Fibroblast of skin of back (primary cell): ENCODE data around the gene DNER.
A peak's percentile ranks its signal among the peaks of the same experiment; 100 is the strongest.

Experiments
- DNase-seq: peaks from one replicate; pipeline ENCODE4 v3.0.0-alpha.2; 2013

DNER gene

GRCh38 chr2:229429589-229429988, 284.8 kb downstream of the DNER start:
- DNase-seq: no peak

DNA sequence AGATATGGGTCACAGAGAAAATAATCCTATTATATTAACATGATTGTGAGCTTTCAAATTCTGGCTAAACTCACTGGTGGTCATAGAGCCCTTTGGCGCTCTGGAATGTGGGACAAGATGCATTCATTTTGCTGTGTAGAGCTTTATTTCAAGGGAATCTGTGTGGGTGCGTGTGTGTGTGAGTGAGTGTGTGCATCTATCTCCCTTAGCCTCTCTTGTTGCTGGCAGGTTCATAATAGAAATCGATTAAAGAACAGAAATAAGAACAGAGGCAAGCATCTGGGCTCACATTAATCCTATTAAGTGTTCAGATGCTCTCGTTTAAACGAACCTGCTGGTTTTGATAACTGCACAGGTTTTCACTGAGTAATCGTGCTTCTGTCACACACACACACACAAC, 287.9 kb downstream of the DNER start:
- DNase-seq: no peak

DNA sequence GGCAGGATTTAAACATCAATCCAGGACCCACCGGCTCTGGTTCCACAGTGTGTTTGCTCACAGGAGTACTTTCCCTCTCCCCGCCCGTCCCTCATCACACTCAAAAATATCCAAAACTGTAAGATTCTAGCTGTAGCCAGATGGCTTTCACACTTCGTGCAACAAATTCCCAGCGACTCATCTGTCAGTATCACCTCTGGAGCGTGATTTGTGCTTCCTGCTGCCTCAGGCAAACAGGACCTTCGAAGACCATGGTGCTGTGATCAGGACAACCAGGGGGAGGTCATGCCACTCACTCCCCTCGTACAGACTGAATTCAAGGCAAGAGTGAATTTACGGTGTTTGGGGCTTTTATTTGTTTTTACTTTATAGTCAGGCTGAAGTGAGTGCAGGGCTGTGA, 288.8 kb downstream of the DNER start:
- DNase-seq: no peak

DNA sequence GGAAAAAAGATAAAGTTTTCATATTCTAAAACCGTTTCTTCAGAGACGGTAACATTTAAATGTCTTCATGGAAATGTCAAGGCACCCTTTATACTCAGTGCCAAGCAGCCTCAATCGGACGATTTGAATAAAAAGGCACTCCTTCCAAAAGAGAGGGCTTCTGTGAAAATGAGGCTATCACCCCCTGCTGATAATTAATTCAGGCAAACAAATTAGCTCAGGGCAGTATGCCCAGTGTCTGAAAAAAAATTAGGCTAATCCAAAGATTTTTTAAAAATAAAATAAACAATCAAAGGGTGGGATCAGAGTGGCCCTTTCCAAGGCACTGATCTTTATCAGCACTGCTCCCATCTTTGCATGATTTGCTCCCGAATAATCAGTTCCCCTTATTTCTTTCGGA, 292.3 kb downstream of the DNER start:
- no peak for DNase-seq

DNA sequence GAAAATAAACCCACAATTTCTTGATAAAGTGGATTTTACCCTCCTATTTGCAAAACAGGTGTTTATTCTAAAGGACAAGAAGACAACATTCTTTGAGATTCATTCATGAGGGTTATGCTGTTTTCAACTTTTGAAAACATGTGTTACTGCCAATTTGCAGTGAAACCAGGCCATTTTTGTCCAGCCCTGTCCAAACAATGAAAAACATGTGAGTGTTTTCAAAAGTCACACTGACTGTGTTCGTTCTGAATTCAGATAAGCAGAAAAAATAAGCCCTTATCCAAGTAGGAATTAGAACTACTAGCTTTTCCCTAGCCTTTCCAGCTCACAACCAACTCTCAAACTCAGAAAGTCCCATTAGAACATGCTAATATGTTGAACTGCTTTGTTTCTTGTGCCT, 295.2 kb downstream of the DNER start:
- DNase-seq: no peak

DNA sequence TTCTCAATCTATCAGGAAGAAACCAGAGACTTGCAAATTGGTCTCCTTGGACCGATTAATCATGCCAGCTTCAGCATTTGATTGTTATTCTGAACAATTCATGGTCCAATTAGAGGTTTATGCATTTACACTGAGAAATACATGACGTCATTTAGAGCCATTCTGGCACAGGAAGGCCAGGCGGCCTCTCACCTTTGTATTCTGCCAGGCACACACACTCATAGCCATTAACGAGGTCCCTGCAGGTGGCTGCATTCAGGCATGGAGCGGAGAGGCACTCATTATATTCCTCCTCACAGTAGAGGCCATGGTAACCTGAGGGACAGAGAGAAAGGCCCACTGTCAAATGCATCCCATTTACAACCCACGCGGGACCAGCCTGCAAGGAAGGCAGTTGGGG, 296.4 kb downstream of the DNER start:
- no peak for DNase-seq

DNA sequence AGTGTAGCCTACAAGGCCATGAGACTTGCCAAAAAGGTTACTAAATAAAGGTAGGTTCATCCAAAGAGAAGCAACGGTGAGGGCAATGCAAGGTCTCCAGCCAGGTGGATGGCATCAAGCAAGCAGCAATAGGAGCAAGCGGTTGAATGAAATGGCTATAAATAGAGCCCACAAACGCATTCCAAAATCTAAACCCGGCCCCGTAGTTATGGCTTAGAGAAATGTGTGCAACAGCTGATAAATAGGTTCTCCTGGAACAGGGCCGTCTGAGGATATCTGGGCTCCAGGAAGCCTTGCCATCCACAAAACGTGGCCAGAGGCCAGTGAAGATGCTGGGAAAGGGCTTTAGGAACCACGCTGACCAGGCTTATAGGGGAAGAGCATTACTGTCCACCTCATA, 297.2 kb downstream of the DNER start:
- DNase-seq: no peak

DNA sequence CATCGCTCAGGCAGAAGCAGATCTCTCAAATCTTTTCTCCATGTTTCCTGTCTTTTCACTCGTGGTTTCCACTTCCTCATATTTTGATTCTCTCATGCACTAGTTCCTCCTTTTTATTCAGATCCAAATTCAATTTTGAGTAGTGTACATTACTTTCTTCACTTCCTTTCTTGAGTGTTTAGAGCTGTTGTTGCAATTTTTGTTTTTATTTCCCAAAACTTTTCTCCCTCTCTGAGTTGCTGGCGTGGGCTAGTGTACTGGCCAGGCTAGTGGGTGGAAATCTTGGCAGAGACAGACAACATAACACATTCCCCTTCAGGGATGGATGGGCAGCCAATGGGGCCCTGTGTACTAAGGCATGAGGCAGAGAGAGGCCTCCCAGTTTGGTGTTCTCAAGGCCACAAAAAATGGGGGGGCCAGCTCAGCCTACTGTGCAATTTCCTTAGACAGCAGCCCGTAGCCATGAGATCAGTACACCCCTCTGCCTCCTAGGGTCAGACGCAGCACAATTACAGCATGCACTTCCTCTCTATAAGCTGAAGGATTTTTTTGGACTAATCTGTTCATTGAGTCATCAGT, 298.1 kb downstream of the DNER start:
- no peak for DNase-seq

DNA sequence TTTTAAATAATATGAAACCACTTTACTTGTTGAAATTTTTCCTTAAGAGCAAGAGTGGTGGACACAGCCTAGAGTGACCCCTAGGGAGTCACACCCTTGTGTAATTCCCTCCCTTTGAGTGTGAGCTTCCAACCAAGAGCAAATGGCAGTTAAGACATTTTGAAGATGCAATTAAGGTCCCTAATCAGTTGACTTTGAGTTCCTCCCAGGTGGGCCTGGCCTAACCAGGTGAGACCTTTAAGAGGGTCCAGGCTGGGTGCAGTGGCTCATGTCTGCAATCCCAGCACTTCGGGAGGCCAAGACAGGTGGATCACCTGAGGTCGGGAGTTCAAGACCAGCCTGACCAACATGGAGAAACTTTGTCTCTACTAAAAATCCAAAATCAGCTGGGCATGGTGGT, 299.7 kb downstream of the DNER start:
- no peak for DNase-seq

GRCh38 chr2:229412686-229413085, 301.7 kb downstream of the DNER start:
- peak; percentile 28 for DNase-seq

GRCh38 chr2:229410946-229411345, 303.4 kb downstream of the DNER start:
- no peak for DNase-seq

DNA sequence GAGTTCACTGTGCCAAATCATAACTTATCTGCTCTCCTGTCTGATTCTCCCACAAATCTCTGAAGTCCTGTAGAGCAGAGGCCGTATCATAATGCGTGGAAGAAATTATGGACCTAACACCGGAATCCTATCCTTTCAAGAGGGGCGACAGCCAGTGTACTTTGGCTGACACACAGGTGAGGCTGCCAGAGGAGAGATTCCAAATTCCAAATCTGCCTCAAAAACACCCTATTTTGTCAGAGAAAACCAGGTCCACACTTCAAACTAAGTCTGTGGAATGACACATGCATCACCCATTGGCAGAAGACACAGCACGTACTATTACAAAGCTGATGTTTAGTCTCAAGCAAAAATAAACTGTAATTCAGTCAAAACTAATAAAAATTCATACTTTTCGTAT, 304.1 kb downstream of the DNER start:
- DNase-seq: no peak

- peak; percentile 28 for DNase-seq
These were observed 304.6 kb downstream of the DNER start for GRCh38 chr2:229409751-229410181.

GRCh38 chr2:229408962-229409361, 305.4 kb downstream of the DNER start:
- DNase-seq: no peak

DNA sequence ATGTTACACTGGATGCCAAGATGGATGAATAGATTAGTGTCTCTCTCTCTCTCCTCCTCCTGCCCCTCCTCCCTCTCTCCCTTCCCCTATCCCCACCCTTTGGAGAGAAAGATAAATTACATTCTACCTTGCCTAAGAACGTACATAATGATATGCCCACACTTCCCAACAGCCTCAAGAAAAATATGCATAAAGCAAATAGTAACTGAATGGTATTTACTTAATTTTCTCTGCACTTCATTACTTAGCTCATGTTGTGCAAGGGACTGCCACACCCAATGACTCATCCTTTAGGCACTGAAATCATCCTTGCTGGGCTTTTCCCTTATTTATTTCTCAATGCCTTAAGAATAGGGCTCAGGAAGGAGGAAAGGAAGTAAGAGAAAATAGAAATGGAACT, 306.0 kb downstream of the DNER start:
- peak; percentile 92 for DNase-seq

GRCh38 chr2:229407170-229407569, 307.2 kb downstream of the DNER start:
- peak; percentile 66 for DNase-seq

DNA sequence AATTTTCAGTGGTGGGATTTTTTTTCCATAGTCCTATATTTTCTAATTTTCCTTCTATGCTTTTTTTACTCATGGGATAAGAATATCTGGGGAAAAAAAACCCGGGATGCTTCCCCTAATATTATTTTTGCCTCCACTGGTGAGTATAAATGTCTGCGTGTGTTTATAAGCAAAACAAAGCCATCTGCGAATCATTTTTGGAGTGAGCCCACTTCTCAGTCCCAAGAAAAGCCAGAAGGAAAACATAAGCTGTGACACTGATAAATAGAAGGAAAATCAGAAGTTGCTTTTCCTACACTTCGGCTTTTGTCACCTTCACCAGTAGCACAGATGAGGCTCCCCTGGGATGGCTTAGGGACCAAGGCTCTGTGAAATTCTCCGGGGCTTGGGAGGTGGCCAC, 308.6 kb downstream of the DNER start:
- DNase-seq: peak; percentile 48

- DNase-seq: no peak
These were observed 311.1 kb downstream of the DNER start for GRCh38 chr2:229403296-229403695.

GRCh38 chr2:229401171-229401865, 313.0 kb downstream of the DNER start:
- no peak for DNase-seq

- DNase-seq: no peak
These were observed 320.4 kb downstream of the DNER start for GRCh38 chr2:229393926-229394325.

DNA sequence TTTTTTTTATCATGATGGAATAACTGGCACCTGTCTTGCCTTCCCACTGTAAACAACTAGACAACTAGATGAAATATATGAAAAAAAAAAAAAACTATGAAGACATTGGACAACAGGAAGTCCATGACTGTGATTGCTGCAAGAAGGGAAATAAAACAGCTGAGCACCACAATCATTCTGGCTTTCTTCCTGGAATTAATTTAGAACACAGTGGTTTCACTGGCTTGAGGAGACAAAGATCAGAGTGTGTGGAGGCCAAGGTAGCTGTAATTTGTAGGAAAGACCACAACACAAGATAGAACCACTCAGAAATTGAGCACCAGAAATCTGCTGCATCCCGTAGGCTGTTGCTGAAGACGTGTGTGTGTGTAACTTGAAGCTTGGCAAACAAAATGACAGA, 322.2 kb downstream of the DNER start:
- DNase-seq: no peak

DNA sequence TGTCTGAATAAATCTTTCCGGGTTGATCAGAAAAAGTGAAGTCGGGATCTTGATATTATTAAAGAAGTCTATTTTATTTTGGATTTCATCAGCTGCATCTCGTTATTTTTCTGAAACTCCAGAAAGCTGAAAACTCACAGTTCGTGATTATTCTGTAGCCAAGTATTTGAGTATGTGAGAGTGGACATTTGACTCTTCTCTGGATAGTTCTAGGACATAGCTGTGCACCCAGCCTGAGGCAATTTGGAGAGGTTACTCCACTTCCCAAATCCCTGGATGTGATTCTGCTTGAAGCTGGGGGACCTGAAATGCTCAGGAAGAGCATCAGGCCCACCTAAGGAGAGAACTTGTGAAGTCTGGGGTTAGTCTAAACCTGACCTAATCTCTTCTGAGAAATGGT, 325.6 kb downstream of the DNER start:
- DNase-seq: no peak

DNA sequence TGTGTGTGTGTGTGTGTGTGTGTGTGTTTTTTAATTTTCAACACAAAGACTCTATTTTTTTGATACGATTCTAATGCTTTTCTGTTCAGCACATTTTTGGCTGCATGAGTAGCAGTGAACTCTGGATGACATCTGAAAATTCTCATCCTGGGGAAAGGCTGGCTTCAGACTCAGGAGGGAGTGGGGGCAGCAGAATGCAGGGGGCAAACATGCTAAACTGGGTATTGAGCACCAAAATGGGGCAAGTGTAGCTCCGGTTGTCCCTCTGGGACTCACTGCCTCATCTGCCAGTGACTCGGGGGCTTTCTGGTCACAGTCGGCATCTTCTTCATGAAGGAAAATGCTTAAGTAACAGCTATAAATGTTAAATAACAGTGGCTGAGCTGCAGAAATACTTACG, 326.5 kb downstream of the DNER start:
- DNase-seq: no peak

DNA sequence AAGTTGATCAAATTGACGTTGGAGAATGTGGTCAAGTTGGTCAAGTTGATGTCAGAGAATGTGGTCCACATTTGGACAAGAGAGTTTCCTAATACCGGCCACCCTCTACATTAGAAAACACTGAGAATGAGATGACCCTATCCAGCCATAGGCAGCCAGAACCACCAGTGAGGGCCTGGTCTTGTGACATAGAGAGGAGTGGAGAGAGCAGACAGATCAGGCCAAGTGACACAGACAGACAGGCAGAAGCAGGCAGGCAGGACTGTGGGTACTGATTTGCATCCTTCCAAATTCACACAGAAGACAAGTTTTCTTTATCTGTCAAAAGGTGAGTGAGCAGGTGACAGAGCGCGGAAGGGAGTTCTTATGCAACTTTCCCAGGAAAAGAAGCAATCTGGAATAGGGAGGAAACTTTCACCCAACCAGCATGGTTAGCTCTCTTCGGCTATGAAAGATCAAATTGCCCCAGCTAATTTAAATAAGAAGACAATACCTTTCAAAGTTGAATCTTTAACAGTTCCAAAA, 334.2 kb downstream of the DNER start:
- DNase-seq: no peak

DNA sequence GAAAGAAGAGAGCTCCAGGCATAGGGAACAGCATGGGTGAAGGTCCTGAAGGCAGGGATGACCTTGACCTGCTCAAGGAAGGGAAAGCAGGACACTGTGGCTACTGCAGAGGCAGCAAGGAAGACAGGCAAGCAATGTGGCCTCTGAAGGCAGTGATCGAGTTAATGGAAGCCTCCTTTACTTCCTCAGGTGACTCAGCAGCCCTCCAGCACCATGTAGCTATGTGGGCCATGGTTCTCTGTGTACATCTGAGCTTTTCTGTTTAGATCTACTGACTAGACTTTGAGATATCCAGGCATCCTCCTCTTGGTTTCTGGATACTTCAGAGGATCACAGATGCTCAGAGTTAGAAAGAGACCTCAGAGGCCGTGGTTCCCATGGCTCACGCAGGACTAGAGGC, 336.0 kb downstream of the DNER start:
- no peak for DNase-seq
